ENCODE data around the gene NT5C1B.

- no peak for TF ChIP-seq STAT1 (conservative IDR thresholded peaks at IDR 0.05)
- TF ChIP-seq ZNF687 (IDR thresholded peaks at IDR 0.05): no peak
- TF ChIP-seq NR2C2 (IDR thresholded peaks at IDR 0.05; ENCODE audit: borderline replicate concordance, control insufficient read depth, insufficient read length, low read depth): no peak
- TF ChIP-seq SMARCA5 (IDR thresholded peaks at IDR 0.05): no peak
- no peak for TF ChIP-seq SP1 (IDR thresholded peaks at IDR 0.05; ENCODE audit: low read depth, low read length)
- TF ChIP-seq ATF7 (IDR thresholded peaks at IDR 0.05; ENCODE audit: low read depth): no peak
- TF ChIP-seq RB1 (IDR thresholded peaks at IDR 0.05; ENCODE audit: borderline replicate concordance): no peak
Observed at GRCh38 chr2:18593496-18593895, 4.1 kb upstream of the NT5C1B start.

Measured in GM12878 (cell line).